GM04504 (cell line): Measurements from ENCODE around the gene MTCL3.

Source experiments
- DNase-seq: peaks from one replicate; pipeline ENCODE4 v3.0.0-alpha.2; 2012; ENCODE audit warnings: low read depth

MTCL3 gene

GRCh38 chr6:127518710-127519468 lies at the start of gene MTCL3:
Gene MTCL3, minus strand, starts transcription at chr6:127519335.
- no peak for DNase-seq

- no peak for DNase-seq
Measured at GRCh38 chr6:127567476-127567875, 48.3 kb upstream of the MTCL3 start.

- DNase-seq: no peak
Measured at GRCh38 chr6:127566651-127567050, 47.5 kb upstream of the MTCL3 start.

GRCh38 chr6:127566119-127566518 lies 47.0 kb upstream of the MTCL3 start:
- no peak for DNase-seq

- DNase-seq: no peak
Measured at GRCh38 chr6:127564761-127565160, 45.6 kb upstream of the MTCL3 start.

- no peak for DNase-seq
Measured at GRCh38 chr6:127561660-127562059, 42.5 kb upstream of the MTCL3 start.

GRCh38 chr6:127554435-127555006 lies 35.4 kb upstream of the MTCL3 start:
- DNase-seq: no peak

GRCh38 chr6:127550403-127550802 lies 31.3 kb upstream of the MTCL3 start:
- peak; percentile 17 for DNase-seq

- no peak for DNase-seq
Measured at GRCh38 chr6:127547904-127548649, 28.9 kb upstream of the MTCL3 start.

GRCh38 chr6:127547215-127547614 lies 28.1 kb upstream of the MTCL3 start:
- DNase-seq: no peak

GRCh38 chr6:127539272-127539671 lies 20.1 kb upstream of the MTCL3 start:
- no peak for DNase-seq

GRCh38 chr6:127538750-127539264 lies 19.7 kb upstream of the MTCL3 start:
- DNase-seq: no peak

GRCh38 chr6:127533736-127534135 lies 14.6 kb upstream of the MTCL3 start:
- no peak for DNase-seq

- no peak for DNase-seq
Measured at GRCh38 chr6:127533011-127533410, 13.9 kb upstream of the MTCL3 start.

GRCh38 chr6:127522714-127523113 lies 3.6 kb upstream of the MTCL3 start:
- DNase-seq: no peak

GRCh38 chr6:127520066-127520465 lies 931 bp upstream of the MTCL3 start:
- no peak for DNase-seq

- DNase-seq: no peak
Measured at GRCh38 chr6:127519469-127519785, 292 bp upstream of the MTCL3 start.

GRCh38 chr6:127518191-127518709 lies 885 bp downstream of the MTCL3 start:
- DNase-seq: no peak

- no peak for DNase-seq
Measured at GRCh38 chr6:127517693-127518092, 1.4 kb downstream of the MTCL3 start.

- DNase-seq: no peak
Measured at GRCh38 chr6:127516662-127517273, 2.4 kb downstream of the MTCL3 start.

GRCh38 chr6:127515794-127516661 lies 3.1 kb downstream of the MTCL3 start:
- no peak for DNase-seq
